T follicular helper cell (primary cell): ENCODE measurements around the gene ALAS1.
A peak's percentile ranks its signal among the peaks of the same experiment; 100 is the strongest.

Experiments used
- DNase-seq: peaks from one replicate; pipeline ENCODE4 v3.0.0-alpha.2; 2020; ENCODE audit warnings: low read depth

Gene ALAS1

DNA sequence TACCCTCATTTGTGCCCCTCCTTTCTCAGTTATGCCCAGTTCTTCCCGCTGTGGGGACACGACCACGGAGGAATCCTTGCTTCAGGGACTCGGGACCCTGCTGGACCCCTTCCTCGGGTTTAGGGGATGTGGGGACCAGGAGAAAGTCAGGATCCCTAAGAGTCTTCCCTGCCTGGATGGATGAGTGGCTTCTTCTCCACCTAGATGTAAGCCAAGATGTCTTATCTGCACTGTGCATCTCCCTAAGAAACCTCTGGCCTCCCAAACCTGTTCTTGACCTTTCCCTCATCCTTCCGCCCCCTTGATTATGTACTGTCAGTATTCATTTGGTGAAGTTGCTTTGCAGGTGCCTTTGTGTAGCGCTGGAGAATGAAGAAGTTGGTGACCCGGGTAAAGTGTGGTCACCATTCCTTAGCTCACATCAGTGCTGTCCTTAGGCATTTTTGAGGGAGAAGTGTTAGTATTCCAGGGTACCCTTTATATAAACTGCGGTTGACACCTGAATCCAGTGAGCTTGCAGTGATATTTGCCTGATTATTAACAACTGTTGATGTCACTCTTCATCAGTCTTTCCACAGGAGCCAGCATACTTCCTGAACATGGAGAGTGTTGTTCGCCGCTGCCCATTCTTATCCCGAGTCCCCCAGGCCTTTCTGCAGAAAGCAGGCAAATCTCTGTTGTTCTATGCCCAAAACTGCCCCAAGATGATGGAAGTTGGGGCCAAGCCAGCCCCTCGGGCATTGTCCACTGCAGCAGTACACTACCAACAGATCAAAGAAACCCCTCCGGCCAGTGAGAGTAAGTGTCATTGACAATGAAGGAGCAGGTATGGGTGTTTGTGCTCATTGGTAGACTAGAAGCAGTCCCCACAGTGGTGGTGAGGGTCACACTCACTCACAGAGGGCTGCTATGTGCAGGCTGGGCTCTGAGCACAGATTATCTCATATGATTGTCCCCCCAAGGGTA lies 966 bp downstream of the ALAS1 start:
- DNase-seq, result no peak

DNA sequence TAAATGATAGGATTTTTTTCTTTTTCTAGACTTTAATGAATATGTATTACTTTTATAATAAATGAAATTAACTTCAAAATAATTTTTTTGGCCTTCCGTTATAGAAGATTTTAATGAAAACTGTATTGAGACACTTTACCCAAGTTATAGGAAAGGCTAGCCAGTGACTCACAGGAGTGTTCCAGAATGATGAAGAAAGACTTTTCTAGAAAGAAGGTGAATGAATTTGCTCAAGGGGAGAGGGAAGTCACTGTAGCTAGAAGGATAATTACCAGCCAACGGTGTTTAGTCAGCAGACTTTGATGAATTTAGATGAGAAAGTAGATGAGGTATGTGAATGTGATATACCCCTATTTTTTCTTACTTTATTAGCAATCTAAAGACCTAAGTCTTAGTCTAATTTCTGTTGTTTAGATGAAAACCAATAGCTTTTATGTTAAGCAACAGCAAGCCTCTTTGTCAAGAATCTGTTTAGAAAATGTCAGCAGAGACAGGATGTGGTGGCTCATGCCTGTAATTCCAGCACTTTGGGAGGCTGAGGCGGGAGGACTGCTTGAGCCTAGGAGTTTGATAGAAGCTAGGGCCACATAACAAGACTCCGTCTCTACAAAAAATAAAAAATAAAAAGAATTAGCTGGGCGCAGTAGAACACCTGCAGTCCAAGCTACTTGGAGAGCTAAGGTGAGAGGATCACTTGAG lies 3.2 kb downstream of the ALAS1 start:
- no peak for DNase-seq

DNA sequence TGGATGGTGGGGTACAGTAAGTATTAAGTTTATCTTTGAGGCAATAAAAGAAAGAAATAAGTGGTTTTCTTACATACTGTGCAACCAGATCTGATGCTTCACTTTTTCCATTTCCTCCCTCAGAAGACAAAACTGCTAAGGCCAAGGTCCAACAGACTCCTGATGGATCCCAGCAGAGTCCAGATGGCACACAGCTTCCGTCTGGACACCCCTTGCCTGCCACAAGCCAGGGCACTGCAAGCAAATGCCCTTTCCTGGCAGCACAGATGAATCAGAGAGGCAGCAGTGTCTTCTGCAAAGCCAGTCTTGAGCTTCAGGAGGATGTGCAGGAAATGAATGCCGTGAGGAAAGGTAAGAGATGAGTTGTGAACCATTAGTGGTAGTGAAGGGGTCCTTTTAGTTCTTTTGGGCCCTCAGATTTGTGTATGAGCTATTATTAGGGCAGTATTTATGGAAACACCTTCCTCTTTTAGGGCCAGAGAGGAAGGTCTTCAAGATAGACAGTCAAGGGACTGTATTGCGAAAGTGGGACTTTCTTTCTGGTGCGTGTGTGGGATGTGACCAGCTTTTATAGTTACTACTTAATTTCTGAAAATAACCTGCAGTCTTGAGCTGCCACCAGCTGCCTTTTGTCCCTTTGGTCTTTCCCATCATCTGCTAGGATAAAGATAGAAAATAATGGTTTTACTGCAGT lies 4.6 kb downstream of the ALAS1 start:
- no peak for DNase-seq

DNA sequence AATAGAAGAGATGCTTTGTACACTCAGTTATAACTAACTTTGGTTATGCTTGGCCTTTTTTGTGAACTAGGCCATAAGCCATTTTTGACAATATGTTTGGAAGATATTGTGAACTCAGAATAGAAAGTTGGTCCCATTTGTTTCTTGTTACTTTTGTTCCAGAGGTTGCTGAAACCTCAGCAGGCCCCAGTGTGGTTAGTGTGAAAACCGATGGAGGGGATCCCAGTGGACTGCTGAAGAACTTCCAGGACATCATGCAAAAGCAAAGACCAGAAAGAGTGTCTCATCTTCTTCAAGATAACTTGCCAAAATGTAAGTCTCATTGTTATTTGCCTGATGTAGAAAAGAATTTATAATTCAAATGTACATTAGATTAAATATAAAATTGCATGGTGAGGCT lies 5.7 kb downstream of the ALAS1 start:
- no peak for DNase-seq

DNA sequence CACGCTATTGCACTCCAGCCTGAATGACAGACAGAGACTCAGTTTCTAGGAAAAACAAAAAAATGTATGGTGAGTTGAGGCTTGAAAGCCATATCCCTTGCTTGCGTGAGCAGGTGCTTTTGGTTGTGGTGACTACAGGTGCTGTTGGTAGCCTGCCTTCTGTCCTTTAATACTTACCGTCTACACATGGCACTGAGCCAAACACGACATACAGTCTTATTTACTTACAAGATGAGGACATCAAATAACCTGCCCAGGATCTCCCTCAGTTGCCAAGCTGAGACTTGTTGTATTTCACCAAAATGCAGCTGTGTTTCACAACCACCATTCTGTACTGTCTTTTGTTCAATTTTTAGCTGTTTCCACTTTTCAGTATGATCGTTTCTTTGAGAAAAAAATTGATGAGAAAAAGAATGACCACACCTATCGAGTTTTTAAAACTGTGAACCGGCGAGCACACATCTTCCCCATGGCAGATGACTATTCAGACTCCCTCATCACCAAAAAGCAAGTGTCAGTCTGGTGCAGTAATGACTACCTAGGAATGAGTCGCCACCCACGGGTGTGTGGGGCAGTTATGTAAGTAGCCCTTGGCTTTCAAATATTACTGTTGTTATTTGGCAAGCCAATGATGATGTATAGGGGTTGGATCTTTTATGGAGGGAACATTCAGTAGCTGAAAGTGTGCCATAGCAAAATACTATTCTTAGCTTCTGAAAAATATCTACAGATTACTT lies 6.5 kb downstream of the ALAS1 start:
- no peak for DNase-seq

DNA sequence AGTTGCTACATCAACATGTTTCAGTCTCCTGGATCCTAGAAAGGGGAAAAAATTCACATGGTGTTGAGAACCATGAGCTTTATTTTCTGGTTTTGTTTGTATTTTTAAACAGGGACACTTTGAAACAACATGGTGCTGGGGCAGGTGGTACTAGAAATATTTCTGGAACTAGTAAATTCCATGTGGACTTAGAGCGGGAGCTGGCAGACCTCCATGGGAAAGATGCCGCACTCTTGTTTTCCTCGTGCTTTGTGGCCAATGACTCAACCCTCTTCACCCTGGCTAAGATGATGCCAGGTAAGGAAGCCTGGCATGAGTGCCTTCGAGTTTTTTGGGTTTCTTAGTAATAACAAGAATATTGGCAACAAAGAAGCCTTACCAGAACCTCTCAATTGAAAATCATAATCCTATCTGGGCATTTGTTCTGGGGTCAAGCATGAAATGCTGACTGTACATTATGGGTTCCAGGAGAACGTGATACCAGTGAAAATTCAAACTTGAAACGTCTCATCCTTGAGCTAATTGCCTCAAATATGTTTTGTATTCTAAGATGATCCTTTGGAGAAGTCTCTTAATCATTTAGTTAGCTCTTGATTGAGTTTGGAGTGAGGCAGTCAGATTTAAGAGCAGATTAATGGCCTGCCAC lies 7.9 kb downstream of the ALAS1 start:
- no peak for DNase-seq

DNA sequence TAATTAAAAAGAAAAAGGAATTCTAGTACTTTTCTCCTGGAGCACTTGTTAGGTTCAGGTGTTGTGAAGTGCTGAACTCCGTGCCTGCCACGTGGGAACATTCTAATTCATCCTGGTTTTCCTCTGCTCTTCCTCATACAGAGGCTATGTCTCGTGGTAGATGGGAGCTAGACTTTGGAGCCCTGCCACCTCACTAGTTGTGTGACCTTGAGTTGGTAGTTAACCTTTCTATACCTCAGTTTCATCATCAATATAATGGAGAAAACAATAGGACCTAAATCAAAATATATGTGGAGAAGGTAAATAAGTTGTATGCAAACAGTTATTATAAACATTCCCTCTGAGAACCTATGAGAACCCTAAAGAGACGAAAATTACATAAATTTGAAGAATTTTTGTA lies 10.6 kb downstream of the ALAS1 start:
- DNase-seq, result no peak

DNA sequence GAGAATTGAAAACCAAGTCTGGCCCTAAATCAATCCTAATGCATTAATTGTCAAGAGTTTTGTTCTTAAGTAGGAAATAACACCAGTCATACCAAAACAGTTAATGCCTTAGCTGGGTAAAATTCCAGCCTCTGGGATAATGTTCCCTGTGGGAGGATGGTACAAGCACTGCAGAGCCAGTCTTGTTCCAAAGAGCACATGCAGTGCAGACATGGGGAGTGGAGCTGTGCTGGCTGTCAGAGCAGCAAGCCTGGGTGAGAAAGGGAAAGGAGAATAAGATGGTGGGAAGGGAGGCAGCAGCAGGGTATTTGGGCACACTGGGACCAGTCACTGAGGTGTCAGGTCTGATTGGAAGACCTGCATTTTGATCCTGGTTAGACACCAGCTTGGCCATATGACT lies 12.1 kb downstream of the ALAS1 start:
- no peak for DNase-seq

DNA sequence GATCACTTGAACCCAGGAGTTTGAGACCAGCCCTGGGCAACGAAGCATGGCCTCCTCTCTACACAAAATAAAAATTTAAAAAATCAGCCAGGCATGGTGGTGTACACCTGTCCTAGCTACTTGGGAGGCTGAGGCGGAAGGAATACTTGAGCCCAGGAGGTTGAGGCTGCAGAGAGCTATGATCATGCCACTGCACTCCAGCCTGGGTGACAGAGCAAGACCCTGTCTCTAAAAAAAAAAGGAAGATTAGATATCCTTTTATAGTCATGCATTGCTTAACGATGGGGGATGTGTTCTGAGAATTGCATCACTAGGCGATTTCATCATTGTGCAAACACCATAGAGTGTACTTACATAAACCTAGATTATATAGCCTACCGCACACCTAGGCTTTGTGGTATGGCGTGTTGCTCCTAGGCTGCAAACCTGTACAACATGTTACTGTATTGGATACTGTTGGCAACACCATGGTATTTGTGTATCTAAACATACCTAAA lies 12.6 kb downstream of the ALAS1 start:
- DNase-seq, result no peak

DNA sequence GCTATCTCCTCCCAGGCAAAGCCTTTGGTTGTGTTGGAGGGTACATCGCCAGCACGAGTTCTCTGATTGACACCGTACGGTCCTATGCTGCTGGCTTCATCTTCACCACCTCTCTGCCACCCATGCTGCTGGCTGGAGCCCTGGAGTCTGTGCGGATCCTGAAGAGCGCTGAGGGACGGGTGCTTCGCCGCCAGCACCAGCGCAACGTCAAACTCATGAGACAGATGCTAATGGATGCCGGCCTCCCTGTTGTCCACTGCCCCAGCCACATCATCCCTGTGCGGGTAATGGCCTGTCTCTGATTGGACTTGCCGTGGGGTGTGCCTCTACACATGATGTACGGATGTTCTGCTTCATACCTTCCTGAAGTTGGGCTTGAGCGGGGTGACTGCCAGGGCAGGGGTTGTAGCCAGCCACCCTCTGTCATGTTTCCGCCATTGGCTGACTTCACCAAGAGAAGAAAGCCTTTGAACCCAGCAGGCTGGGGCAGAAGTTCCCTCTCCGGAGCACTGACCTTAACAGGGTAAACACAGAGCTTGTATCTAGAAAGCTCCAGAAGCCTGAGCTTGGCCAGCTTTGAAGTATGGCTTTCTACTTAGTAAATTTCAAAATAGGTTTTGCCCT lies 13.4 kb downstream of the ALAS1 start:
- no peak for DNase-seq

DNA sequence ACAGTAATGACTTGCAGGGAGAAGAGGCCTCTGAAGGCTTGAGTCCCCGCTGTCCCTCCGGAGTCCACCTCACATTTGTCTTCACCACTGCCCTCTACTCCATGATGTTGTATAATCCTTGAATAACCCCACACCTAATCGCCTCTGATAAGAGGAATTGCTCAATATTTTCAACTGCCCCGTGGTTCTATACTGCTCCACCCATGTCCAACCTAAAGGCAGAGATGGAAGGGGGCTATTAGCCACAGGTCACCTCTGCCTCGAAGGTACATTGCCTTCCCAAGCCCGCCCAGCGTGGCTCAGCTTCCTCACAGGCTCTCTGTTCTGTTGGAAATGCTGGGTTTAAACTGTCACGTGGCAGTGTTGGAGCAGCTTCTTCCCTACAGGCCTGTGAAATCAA lies 15.0 kb downstream of the ALAS1 start:
- DNase-seq, result no peak

DNA sequence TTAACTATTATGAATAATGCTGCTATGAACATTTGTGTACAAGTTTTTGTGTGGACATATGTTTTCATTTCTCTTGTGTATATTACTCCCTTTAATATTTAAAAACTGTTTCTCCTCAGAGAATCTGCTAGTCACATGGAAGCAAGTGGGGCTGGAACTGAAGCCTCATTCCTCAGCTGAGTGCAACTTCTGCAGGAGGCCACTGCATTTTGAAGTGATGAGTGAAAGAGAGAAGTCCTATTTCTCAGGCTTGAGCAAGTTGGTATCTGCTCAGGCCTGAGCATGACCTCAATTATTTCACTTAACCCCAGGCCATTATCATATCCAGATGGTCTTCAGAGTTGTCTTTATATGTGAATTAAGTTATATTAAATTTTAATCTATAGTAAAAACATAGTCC lies 15.9 kb downstream of the ALAS1 start:
- DNase-seq, result no peak

DNA sequence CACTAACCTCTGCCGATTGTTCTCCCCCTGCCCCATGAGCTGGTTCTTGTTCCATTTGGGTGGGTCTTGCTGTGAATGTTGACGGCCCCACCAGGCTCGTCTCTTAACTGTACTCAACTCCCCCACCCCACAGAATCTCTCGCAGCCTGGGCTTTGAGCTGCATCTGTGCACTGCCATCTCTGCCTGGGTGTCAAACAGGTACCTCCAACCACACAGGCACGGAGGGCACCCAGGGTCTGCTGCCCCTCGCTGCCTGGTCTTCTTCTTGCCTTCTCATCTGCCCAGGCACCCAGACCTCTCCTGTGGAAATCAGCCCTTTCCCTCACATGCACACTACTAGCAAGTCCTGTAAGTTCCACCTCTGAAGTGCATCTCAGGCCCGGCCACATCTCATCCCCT lies 17.4 kb downstream of the ALAS1 start:
- DNase-seq, result no peak

DNA sequence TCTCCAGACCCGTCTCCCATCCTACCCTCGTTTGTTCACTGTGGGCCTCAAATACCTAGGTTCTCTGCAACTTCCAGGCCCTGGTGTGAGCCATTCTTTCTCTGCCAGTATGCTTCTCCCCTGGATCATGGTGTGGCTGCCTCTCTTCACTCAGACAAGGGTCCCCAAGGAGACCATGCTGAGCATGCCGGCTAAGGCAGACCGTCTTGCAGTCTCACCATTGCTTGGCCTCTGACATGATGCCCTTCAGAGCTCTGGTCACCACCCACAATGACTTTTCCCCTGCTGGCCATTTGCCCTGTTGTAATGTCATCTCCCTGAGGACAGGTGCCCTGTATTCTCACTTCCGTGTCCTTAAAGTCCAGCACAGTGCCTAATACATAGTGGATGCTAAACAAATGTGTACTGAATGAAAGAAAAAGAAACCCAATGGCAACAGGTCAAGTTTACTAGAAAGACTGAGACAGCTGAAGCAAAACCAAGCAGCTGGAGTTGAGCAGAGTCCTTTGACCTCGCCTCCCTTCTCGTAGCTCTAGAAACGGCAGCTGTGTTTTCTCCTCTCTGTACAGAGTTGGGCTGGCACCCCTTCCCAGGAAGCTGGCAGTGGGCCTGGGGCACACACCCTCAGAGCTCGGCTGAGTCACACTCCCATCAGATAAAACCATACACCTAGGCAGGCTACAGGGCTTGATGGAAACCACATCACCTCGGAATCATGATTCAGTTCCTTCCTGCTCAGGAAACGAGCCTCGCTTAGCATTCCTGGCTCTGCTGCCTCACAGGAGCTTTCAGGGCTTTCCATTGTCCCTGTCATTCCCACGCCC lies 18.8 kb downstream of the ALAS1 start:
- peak; percentile 55 for DNase-seq

DNA sequence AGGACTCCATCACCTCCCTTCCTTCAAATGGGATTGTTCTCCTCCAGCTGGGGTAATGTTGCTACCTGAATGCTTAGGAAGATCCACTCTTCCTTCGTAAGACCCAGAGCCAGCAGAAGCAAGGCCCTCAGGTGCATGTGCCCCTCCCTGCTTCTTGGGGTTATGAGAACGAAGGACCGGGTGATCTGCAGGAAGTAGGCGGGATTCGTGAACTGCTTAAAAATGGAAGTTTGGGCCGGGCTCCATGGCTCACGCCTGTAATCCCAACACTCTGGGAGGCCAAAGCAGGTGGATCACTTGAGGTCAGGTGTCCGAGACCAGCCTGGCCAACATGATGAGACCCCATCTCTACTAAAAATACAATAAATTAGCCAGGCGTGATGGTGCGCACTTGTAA lies 19.4 kb downstream of the ALAS1 start:
- DNase-seq, result no peak

DNA sequence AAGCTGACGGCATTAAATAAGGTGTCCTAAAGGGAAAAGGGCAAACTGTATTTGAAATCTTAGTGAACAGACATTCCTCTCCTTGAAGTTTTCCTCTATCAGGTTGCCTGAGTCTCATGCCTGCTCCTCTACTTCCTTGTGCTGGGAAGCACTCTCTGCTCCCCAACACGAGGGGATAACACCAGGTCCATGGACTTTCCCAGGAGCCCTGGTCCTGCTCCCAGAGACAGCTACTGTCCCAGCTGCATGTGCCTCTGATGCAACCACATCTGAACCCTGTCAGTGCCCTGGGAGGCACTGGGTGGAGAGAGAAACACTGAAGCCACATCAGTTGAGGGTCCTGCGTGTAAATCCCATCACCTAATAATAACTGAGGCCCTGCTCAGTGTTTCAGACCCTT lies 20.1 kb downstream of the ALAS1 start:
- DNase-seq, result no peak

DNA sequence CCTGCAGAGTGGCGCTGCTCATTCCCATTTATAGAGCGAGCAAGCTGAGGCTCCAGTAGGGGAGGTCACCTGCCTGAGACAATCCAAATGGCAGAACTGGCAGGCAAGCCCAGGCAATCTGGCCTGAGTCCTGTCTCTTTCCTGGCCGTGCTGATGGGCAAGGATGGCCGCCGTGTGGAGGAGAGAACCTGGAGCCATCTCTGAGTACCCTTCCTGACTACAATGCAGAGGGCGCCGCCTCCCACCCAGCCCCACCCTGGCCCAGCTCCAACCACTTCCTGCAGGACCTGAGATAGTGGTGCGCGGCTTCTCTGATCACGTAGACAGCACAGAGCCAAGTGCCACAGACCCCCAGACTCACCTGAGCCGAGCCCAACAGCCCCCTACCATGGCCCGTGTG lies 20.5 kb downstream of the ALAS1 start:
- no peak for DNase-seq

DNA sequence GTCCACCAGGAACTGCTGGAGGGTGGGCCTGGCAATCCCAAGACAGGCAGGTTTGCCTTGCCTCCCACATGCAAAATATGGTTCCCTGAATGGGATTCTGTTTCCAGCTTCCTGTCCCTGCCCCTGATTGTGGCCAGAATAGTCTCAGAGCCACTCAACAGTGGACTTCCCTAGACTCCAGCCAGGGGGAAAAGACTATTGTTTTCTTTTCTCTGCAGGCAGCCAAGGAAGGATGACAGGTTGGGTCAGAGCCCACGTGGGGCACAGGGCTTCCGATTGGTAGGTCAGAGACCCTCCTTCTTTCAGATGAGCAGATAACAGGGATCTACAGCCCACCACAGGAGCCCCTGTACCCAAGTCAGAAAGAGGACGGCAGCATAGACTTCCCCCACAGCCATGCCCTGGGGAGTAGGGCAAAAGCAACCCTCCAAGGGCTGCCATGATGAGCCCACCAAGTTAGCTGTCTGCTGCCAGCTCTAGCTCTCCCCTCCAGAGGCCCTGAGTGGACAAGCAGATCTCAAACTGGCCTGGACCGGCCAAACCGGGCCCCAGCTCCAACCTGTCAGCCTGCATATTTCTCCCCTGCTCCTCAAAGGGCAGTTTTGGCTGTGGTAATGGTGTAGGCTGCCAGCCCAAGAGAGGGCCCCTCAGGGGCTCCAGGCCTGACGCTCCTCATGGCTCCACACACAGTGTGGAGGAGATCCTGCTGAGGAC lies 21.1 kb downstream of the ALAS1 start:
- no peak for DNase-seq

DNA sequence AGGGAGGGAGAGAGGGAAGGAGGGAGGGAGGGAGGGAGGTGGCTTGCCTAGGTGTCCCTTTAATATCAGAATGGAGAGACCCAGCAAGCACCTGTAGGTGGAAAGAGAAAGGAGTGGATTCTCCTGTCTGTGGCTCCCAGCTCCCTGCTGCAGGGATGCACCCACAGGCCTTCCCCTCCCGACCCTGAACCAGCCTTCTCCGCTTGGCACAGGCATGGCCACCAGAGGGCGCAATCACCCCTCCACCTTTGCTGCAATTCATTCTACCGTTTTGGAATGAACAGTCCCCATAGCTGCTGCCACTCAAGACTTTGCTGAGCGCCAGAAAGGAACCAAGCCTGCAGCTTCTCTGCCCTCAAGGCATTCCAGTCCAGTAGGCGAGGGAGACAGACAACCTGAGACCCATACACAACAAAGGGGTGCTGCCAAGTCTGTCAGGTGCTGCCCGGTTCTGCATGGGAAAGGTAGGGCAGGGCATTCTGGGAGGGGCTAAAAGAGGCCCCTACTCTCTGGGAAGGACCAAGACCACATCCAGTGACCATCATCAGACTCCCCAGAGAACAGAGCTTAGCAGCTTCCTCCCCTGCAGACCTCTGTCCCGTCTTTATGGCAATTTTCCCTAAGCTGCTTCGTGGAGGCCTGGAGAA lies 22.5 kb downstream of the ALAS1 start:
- DNase-seq, result peak; percentile 82
